GM10248 (cell line): ENCODE measurements around the gene NR2F1-AS1.

Experiments
- CTCF ChIA-PET: fragments of 300-600 bp; sonication (Branson Sonifier 250); formaldehyde crosslinking; extraction: SDS; loops from one replicate; lab custom pipeline; 2021; ENCODE audit warnings: antibody characterized with exemption; lab: Yijun Ruan, JAX
- POLR2A ChIA-PET: fragments of 350-650 bp; sonication (Branson Sonifier 250); formaldehyde crosslinking; extraction: SDS; loops from one replicate; lab custom pipeline; 2020; ENCODE audit warnings: antibody characterized with exemption; lab: Yijun Ruan, JAX
- DNase-seq: peaks from one replicate; pipeline ENCODE4 v3.0.0; 2012; ENCODE audit errors: extremely low spot score
- CTCF ChIP-seq: IDR thresholded peaks from 2 replicates; pipeline ENCODE4 v1.5.1; 2012; ENCODE audit warnings: mild to moderate bottlenecking, low read depth; ENCODE audit errors: extremely low read depth, missing control alignments, control extremely low read depth

The NR2F1-AS1 gene

GRCh38 chr5:93586736-93587596, 5.9 kb upstream of the NR2F1-AS1 start:
- CTCF ChIA-PET: interaction anchor here (1.3 to 1.8 kb wide), 5 partner anchors 9 to 1263 kb away, joined by 3 to 7 read pairs (median 6); no protein-coding TSS in a partner anchor
- no peak for DNase-seq
- no peak for TF ChIP-seq CTCF
- POLR2A ChIA-PET: no interaction called here

- no peak for TF ChIP-seq CTCF
- ChIA-PET POLR2A (no interaction called here), CTCF (interaction anchor here (1.3 to 2.0 kb wide), 3 partner anchors 8 to 1264 kb away, joined by 3 to 8 read pairs (median 4); no protein-coding TSS in a partner anchor)
- DNase-seq: no peak
These were observed 4.9 kb upstream of the NR2F1-AS1 start for GRCh38 chr5:93585767-93586385.

- no peak for DNase-seq
- ChIA-PET CTCF (interaction anchor here (1.2 to 2.0 kb wide), 3 partner anchors 8 to 216 kb away, joined by 3 to 8 read pairs (median 3); no protein-coding TSS in a partner anchor), POLR2A (no interaction called here)
- no peak for TF ChIP-seq CTCF
These were observed 4.2 kb upstream of the NR2F1-AS1 start for GRCh38 chr5:93585041-93585766.

- TF ChIP-seq CTCF: no peak
- ChIA-PET CTCF (interaction anchor here (1.2 to 2.0 kb wide), 3 partner anchors 9 to 217 kb away, joined by 3 to 8 read pairs (median 3); no protein-coding TSS in a partner anchor), POLR2A (no interaction called here)
- no peak for DNase-seq
These were observed 3.6 kb upstream of the NR2F1-AS1 start for GRCh38 chr5:93584596-93585040.

- TF ChIP-seq CTCF: no peak
- ChIA-PET POLR2A (no interaction called here), CTCF (interaction anchor here (1.2 to 2.1 kb wide), 6 partner anchors 10 to 217 kb away, joined by 3 to 9 read pairs (median 6); no protein-coding TSS in a partner anchor)
- no peak for DNase-seq
These were observed 3.0 kb upstream of the NR2F1-AS1 start for GRCh38 chr5:93583768-93584595.
